MM.1S (cell line): ENCODE results near the gene LRTM1.

Experiments used
- DNase-seq: peaks from one replicate; pipeline ENCODE4 v3.0.0-alpha.2; 2015
- H2AFZ ChIP-seq: fragments of 300-600 bp; sonication (generic); 2 replicates; pipeline ENCODE4 v1.6.0; 2016; ENCODE audit warnings: antibody characterized with exemption, low read length
- H3F3A ChIP-seq: fragments of 300-600 bp; sonication (generic); 2 replicates; pipeline ENCODE4 v1.6.1; 2016; ENCODE audit warnings: mild to moderate bottlenecking, antibody characterized with exemption, low read length, moderate library complexity, mixed read lengths; ENCODE audit not compliant: insufficient read depth
- H3K27ac ChIP-seq: fragments of 300-600 bp; sonication (generic); 2 replicates; pipeline ENCODE4 v1.5.1; 2016; ENCODE audit warnings: mild to moderate bottlenecking, low read length
- H3K27me3 ChIP-seq: fragments of 300-600 bp; sonication (generic); replicated peaks from 2 replicates; pipeline ENCODE4 v1.6.0; 2016; ENCODE audit warnings: low read length; ENCODE audit not compliant: insufficient read depth
- H3K36me3 ChIP-seq: fragments of 300-600 bp; sonication (generic); replicated peaks from 2 replicates; pipeline ENCODE4 v1.6.1; 2016; ENCODE audit warnings: mild to moderate bottlenecking, low read length, mixed read lengths; ENCODE audit not compliant: insufficient read depth
- H3K4me1 ChIP-seq: fragments of 300-600 bp; sonication (generic); 2 replicates; pipeline ENCODE4 v1.6.1; 2016; ENCODE audit warnings: low read length, mixed read lengths
- H3K4me2 ChIP-seq: fragments of 300-600 bp; sonication (generic); 2 replicates; pipeline ENCODE4 v1.6.0; 2016; ENCODE audit warnings: low read depth, low read length
- H3K4me3 ChIP-seq: fragments of 300-600 bp; sonication (generic); 2 replicates; pipeline ENCODE4 v1.5.1; 2016; ENCODE audit warnings: low read length, mixed read lengths
- H3K79me2 ChIP-seq: fragments of 300-600 bp; sonication (generic); 2 replicates; pipeline ENCODE4 v1.6.1; 2016; ENCODE audit warnings: mixed run types, low read length, mixed read lengths
- H3K9ac ChIP-seq: fragments of 300-600 bp; sonication (generic); 2 replicates; pipeline ENCODE4 v1.6.1; 2016; ENCODE audit warnings: low read length, mixed read lengths
- H3K9me2 ChIP-seq: fragments of 300-600 bp; sonication (generic); replicated peaks from 2 replicates; pipeline ENCODE4 v1.6.1; 2016; ENCODE audit warnings: mild to moderate bottlenecking, low read length, mixed read lengths; ENCODE audit not compliant: insufficient read depth
- H3K9me3 ChIP-seq: fragments of 300-600 bp; sonication (generic); replicated peaks from 2 replicates; pipeline ENCODE4 v1.6.1; 2016; ENCODE audit warnings: mild to moderate bottlenecking, low read length, mixed read lengths; ENCODE audit not compliant: insufficient read depth
- H4K20me1 ChIP-seq: fragments of 300-600 bp; sonication (generic); 2 replicates; pipeline ENCODE4 v1.6.1; 2016; ENCODE audit warnings: mild to moderate bottlenecking, low read length, moderate library complexity, mixed read lengths; ENCODE audit not compliant: insufficient read depth
- EZH2 ChIP-seq: fragments of 300-600 bp; sonication (generic); optimal IDR thresholded peaks from 2 replicates; pipeline ENCODE3; 2017; ENCODE audit warnings: low read depth, mild to moderate bottlenecking, antibody characterized with exemption, low read length, mixed read lengths
- EZH2phosphoT487 ChIP-seq: fragments of 300-600 bp; sonication (generic); IDR thresholded peaks from 2 replicates; pipeline ENCODE4 v1.6.1; 2018; ENCODE audit warnings: antibody characterized with exemption, low read length
- TF ChIP-seq, protein P1 (sequence below): fragments of 300-600 bp; sonication (generic); IDR thresholded peaks from 2 replicates; pipeline ENCODE4 v1.5.1; 2016; ENCODE audit warnings: antibody characterized with exemption, low read length, mixed read lengths

Gene LRTM1

DNA sequence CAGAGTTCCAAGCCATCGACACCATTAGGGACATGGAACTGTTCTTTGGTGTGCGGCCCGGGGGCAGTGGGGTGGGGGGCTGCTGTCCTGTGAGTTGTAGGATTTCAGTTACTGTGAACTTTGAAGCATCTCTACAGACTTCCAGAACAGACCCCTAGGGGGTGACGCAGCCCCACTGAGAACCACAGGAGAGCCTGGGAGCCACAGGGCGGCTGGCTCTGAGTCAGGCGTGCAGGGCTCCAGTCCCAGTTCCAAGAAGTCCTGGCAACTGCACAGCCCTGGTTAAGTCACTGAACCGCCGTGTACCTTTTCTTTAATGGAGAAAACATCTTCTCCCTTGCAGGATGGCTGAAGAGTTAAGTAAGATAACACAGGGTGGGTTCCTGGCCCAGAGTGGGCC is 23.5 kb upstream of the LRTM1 start:
- Histone ChIP-seq H3K79me2 (no peaks in the 10 kb centered on the region), H3K9me2 (no peaks in the 10 kb centered on the region), H3K4me1 (no peaks in the 10 kb centered on the region), H3K9ac (no peak overlapping the region), H3K4me2 (no peak overlapping the region), H3F3A (no peaks in the 10 kb centered on the region), H3K27ac (no peak overlapping the region), H4K20me1 (no peaks in the 10 kb centered on the region), H3K9me3 (no peaks in the 10 kb centered on the region), H3K27me3 (no peaks in the 10 kb centered on the region), H3K4me3 (no peak overlapping the region), H2AFZ (no peak overlapping the region), H3K36me3 (no peaks in the 10 kb centered on the region)
- no peak for DNase-seq
- TF ChIP-seq, protein P1, sequence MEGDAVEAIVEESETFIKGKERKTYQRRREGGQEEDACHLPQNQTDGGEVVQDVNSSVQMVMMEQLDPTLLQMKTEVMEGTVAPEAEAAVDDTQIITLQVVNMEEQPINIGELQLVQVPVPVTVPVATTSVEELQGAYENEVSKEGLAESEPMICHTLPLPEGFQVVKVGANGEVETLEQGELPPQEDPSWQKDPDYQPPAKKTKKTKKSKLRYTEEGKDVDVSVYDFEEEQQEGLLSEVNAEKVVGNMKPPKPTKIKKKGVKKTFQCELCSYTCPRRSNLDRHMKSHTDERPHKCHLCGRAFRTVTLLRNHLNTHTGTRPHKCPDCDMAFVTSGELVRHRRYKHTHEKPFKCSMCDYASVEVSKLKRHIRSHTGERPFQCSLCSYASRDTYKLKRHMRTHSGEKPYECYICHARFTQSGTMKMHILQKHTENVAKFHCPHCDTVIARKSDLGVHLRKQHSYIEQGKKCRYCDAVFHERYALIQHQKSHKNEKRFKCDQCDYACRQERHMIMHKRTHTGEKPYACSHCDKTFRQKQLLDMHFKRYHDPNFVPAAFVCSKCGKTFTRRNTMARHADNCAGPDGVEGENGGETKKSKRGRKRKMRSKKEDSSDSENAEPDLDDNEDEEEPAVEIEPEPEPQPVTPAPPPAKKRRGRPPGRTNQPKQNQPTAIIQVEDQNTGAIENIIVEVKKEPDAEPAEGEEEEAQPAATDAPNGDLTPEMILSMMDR, result no peak
- TF ChIP-seq EZH2phosphoT487 (no peak), EZH2 (no peak)

DNA sequence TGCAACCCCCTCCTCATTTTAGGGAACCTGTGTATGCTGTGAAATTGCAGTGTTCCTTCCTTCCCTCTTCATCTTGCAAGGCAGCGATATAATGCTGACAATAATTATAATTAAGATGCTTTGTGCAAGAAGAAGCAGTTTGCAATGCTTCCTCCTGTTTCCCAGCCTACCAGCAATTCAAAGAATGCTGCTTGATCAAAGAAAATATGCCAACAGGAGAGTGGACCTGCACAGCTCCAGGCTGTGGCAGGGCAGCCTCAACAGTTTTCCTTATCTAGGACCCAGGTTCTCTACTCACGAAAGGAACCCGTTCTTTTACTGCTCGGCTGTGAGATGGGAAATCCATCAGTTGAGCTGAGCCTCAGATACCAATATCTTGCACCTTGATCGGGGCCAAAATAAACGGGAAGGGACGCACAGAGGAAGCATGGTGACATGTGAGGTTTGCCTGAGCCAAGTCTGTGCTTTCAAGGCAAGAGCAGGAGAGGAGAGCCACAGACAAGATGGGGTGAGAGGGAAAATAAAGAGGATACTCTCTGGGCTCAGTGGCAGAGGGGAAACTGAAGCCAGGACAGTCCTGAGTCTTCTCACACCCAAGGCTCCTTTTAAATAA is 22.6 kb upstream of the LRTM1 start:
- Histone ChIP-seq H3K79me2 (no peaks in the 10 kb centered on the region), H4K20me1 (no peaks in the 10 kb centered on the region), H3K4me2 (no peak overlapping the region), H3K36me3 (no peaks in the 10 kb centered on the region), H3F3A (no peaks in the 10 kb centered on the region), H3K27ac (no peak overlapping the region), H2AFZ (no peak overlapping the region), H3K4me1 (no peaks in the 10 kb centered on the region), H3K9me2 (no peaks in the 10 kb centered on the region), H3K27me3 (no peaks in the 10 kb centered on the region), H3K4me3 (no peak overlapping the region), H3K9ac (no peak overlapping the region), H3K9me3 (no peaks in the 10 kb centered on the region)
- DNase-seq, result no peak
- no peak for TF ChIP-seq EZH2phosphoT487
- TF ChIP-seq, protein P1, result no peak
- no peak for TF ChIP-seq EZH2

GRCh38 chr3:54949491-54950044 is 21.7 kb upstream of the LRTM1 start:
- Histone ChIP-seq H2AFZ (no peak overlapping the region), H3K4me2 (no peak overlapping the region), H3K4me3 (no peak overlapping the region), H4K20me1 (no peaks in the 10 kb centered on the region), H3K4me1 (no peaks in the 10 kb centered on the region), H3K9ac (no peak overlapping the region), H3K36me3 (no peaks in the 10 kb centered on the region), H3K9me3 (no peaks in the 10 kb centered on the region), H3K27ac (no peak overlapping the region), H3K79me2 (no peaks in the 10 kb centered on the region), H3F3A (no peaks in the 10 kb centered on the region), H3K9me2 (no peaks in the 10 kb centered on the region), H3K27me3 (no peaks in the 10 kb centered on the region)
- TF ChIP-seq, protein P1, result no peak
- no peak for TF ChIP-seq EZH2phosphoT487
- TF ChIP-seq EZH2, result no peak
- no peak for DNase-seq
